HG02943 (cell line): ENCODE results near the gene SCARF2.
"Not testable (repeated sequence)": the region's sequence is repeated elsewhere in the genome, so short reads cannot be mapped to it uniquely, and the experiment has no call there.

Experiments used
- ATAC-seq: cut with Tn5 transposase; IDR thresholded peaks from one replicate; pipeline ENCODE4 v1.9.1; 2021; ENCODE audit warnings: mild to moderate bottlenecking, low read depth, moderate library complexity; ENCODE audit not compliant: unreplicated experiment

Gene SCARF2

DNA sequence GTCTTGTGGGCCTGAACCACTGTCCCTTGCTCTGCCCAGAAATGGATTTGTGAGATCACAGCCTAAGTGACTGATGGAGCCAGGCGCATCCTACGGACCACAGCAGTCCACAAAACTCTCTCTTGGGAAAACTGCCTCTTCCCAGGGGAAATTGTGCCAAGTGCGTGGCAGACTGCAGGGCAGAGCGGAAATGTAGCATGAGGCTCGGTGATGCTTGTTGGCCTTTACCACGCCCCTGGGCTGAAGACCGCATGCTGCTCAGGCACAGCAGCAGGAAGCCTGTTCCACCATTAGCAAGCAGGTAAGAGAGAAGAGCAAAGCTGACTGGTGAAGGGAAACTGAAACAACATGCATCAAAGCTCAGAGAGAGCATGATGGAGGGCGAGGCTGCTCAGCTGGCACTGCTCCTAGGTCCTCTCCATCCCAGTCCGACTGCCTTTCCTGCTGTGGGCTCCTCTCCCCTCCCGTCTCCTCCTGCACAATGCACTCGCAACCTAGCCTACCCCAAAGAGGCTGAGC lies 26.5 kb upstream of the SCARF2 start:
- ATAC-seq, result no peak

DNA sequence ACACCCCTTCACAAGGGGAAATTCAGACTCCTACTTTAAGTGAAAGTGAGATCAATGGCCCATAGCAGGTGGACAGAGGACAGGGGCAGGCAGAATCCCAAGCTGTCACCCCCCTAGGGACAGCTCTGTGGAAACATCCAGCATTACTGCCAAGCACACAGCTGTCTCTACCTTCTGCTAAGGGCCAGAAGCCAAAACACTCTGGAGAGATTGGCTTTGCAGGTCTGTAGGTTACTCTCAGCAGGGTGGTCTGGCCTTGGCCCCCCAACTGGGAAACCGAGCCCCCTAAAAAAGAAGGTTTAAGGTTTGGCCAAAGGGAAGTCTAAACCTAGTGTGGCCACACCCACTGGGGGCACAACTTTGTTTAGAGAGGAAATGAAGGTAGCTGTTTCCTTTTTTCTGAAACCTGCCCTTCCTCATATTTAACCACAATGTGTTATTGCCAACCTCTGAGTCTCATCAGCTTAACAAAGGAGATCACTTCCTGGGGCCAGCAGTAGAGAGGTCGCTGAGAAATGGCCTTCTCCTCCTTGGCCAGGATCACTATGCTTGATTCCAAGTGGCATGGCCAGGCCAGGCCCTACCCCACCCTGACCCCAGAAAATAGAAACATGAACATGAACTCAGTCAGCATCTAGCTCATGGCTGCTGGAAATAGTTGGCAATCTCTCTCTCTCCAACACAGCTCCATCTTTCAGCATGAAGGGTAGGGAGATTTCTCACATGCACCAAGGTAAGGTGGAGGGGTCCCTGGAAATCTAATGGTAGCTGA lies 25.9 kb upstream of the SCARF2 start:
- no peak for ATAC-seq

DNA sequence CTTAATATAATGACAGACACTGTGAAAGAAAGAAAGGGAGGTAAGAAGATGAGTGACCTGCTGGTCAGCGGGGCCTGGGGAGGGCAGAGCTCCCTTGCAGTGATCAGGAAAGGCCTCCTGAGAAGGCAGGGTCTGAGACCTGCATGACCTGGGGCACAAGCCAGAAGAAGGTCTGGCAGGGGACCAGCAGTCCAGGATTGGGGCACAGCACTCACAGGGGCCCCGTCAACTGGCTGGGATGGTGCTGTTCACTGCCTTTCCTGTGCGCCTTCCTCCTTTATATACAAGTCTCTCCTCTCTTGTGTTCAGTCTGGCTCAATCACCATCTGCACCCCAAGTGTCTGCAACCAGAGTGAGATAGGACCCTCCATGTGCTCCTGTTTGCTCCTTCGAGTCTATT lies 22.2 kb upstream of the SCARF2 start:
- ATAC-seq, result no peak

DNA sequence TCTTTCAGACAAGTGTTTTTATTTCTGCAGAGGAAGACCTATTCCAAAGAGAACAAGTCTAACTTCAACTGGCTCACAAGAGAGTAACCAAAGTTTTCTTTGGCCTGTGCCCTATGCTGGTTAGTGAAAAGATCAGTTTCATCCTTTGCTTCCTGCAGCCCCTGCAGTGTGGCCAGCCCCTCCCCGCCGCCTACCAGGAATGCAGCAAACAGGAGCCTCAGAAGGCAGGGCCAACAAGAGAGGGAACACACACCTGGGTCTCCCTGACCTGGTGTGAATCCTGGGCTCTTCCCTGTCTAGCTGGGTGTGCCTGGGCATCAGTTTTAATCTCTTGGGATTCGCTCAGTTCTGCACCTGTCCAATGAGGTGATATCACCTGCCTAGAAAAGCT lies 21.5 kb upstream of the SCARF2 start:
- no peak for ATAC-seq

DNA sequence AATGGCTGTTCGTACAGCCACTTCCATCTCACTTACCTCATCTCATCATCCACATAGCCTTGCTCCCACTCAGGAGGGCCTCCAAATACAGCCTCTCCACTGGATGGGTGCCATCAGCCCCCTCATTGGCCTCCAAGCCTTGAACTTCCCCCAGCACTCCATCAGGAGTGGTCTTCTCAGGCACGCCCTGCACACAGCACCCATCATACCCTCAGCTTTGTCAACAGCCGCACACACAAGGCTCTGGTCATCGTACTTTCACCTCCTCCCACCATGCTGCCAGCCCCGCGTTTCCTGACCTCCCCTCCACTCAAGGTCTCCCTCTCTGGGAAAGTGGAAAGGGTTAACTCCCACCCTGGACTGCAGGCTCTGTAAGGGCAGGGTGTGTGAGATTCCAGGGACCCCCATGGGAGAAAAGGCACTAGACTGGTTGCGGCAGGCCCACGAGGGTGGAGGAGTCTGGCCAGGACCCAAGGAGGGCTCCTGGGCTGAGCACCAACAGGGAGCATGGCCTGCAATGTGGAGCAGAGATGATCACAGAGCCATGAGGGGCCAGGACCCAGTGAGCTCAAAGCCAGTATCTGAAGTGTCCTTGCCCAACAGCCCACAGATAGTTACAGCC lies 21.0 kb upstream of the SCARF2 start:
- no peak for ATAC-seq

DNA sequence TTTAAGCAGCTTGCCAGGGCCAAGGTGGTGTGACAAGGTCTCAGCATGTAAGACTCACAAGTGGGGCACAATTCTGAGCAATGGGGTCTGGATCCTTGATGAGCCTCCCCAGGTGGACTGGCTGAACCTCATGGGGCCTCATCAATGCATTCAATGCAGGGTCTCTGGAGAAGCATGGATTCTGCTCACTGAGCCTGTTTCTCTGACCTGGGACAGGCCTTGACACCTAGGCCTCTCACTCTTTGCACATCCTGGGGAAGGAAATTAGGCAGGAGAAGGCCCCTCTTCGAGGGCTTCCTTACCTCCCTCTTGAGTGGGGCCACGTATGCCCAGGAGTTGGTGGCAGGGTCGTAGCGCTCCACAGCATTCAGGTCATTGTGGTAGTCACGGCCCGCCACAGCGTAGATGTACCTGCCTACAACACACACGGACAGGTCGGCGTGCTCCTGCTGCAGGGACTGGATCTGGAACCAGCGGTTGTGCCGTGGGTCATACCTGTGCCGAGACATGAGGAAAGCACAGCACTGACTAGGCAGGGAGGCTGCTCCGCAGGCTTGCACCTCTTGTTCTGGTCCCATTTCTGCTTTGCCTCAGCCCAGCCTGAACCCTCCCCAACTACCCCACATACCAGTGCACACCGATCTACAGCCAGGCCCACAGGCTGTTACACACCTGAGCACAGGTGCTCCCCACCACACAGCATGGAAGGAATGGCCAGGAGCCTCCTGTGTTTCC lies 20.0 kb upstream of the SCARF2 start:
- ATAC-seq, result no peak

DNA sequence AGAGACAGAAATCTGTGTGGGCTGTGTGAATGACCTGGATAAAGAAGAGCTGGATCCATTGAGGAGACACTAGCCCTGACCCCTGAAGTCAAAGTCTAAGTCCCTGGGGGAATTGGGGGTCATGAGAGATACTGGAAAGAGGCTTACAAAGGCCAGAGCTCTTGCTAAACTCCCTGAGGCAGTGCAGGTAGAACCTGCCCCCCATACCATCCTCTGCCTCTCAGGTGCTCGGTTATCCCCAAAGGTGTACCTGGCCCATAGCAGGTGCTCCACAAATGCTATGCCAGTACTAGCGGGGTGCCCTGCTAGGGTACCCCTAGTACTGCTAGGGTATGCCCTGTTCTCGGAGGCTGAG lies 19.1 kb upstream of the SCARF2 start:
- ATAC-seq, result no peak

DNA sequence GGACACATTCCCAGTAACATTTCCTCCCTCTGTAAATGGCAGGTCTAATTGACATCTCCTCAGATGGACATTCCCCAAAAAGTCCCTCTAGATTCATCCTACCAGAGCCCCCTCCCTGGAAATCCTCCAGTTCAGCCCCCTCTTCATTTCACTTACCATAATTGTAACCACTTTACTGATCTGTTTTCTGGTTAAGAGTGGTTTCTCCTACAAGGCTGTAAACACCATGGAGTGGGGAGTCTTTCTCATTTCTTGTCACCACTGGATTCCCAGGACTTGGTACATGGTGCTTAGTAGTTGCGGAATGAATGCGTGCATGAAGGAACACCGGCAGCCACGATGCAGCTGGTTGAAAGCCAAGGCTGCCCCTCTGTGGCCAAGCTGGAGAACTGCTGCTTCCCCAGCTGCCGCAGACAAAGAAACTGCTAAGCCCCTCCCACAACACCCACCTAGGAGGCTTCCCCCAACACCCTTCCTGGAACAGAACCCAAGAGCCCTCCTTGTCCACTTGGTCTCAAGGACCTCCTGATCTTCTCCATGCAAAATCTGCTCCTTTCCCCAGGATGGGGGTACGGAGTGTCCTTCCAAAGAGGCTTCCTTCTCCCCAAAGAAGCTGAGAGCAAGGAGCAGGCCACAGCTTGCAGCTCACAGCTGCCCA lies 18.6 kb upstream of the SCARF2 start:
- ATAC-seq, result no peak

DNA sequence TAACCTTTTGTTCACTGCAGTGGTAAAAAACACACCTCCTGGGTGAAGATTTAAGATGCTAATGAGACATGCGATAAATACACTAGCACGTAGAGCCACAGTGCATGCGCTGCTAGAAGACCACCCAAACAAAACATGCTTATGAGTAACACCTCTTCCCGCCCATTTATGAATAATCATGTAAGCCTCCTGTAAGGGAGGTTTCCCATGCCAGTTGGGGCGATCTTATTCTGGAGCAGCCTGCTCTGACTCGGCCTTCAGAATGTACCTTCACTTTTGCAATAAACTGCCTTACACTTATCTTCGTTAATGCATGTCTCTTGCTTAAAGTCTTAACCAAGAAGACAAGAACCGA lies 18.1 kb upstream of the SCARF2 start:
- no peak for ATAC-seq

DNA sequence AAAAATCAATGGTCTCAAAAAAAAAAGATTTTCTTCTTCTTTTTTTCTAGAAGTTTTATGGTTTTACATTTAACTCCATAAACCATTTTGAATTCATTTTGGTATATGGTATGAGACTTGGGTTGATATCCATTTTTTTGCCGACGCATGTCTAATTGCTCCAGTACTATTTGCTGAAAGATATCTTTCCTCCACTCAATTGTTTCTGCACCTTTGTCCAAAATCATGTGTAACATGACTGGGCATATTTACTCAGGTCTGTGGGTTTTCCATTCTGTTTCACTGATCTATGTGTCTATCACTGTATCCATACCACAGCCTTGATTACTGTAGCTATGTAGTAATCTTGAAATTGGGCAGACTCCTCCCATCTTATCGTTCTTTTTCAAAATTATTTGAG lies 15.6 kb upstream of the SCARF2 start:
- ATAC-seq, result no peak

DNA sequence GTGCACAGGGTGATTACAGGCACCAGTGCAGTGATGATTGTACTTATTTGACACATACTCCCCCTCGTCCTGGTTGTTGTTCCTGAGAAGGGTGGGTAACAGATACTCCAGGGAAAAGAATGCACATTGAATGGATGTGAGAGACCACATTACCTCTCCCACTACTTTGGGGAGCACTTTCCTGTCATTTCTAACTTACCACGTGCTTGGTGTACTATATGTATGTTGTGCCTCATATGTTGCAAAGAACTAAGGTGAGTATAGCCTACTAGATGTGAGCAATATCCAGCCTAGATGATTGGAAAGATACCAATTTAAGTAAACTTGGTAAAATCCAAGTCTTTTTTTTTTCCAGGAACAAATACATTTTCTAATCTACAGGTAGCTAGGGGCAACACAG lies 14.3 kb upstream of the SCARF2 start:
- ATAC-seq, result no peak

DNA sequence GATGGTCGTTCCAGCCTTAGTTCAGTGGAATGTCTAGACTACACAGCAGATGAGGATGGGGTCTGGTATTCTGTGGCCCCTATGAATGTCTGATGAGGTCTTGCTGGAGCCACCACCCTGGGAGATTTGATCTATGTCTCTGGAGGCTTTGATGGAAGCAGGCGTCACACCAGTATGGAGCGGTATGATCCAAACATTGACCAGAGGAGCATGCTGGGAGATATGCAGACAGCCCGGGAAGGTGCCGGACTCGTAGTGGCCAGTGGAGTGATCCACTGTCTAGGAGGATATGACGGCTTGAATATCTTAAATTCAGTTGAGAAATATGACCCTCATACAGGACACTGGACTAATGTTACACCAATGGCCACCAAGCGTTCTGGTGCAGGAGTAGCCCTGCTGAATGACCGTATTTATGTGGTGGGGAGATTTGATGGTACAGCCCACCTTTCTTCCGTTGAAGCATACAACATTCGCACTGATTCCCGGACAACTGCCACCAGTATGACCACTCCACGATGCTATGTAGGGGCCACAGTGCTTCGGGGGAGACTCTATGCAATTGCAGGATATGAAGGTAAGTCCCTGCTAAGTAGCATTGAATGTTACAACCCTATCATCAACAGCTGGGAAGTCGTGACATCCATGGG lies 13.6 kb upstream of the SCARF2 start:
- not testable (repeated sequence) for ATAC-seq

DNA sequence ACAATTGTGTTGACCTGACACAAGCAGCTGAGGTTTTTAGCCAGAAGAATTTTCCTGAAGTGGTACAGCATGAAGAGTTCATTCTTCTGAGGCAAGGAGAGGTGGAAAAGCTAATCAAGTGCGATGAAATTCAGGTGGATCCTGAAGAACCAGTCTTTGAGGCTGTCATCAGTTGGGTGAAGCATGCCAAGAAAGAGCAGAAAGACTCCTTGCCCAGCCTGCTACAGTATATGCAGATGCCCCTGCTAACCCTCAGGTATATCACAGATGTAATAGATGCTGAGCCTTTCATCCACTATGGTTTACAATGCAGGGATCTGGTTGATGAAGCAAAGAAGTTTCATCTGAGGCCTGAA lies 12.9 kb upstream of the SCARF2 start:
- ATAC-seq, result no peak

DNA sequence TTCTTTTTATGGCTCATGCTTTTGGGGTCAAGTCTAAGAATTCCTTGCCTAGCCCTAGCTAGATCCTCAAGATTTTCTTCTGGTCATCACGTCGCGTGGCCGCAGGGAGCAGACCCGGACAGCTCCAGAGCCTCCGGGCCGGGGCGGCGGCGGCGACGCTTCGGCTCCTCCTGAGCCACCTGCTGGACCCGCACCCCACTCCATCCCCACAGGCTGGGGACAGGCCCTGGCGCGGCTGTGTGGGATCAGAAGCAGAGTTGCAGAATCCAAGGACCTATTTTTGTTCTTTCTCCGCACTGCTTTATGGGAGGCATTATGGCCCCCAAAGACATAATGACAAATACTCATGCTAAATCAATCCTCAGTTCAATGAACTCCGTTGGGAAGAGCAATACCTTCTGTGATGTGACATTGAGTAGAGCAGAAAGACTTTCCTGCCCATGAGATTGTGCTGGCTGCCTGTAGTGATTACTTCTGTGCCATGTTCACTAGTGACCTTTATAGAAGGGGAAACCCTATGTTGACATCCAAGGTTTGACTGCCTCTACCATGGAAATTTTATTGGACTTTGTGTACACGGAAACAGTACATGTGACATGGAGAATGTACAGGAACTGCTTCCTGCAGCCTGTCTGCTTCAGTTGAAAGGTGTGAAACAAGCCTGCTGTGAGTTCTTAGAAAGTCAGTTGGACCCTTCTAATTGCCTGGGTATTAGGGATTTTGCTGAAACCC lies 12.4 kb upstream of the SCARF2 start:
- ATAC-seq, result no peak

DNA sequence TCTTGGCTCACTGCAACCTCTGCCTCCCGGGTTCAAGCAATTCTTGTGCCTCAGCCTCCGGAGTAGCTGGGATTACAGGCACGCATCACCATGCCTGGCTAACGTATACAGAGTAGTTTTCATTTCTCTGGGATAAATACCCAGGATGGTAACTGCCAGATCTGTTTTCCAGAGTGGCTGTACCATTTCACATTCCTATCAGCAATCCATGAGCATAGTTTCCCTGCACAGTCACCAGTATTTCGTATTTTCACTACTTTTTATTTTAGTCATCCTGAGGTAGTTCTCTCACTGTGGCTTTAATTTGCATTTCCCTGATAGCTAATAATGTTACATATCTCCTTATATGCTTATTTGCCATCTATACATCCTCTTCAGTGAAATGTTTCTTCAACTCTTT lies 11.0 kb upstream of the SCARF2 start:
- no peak for ATAC-seq

DNA sequence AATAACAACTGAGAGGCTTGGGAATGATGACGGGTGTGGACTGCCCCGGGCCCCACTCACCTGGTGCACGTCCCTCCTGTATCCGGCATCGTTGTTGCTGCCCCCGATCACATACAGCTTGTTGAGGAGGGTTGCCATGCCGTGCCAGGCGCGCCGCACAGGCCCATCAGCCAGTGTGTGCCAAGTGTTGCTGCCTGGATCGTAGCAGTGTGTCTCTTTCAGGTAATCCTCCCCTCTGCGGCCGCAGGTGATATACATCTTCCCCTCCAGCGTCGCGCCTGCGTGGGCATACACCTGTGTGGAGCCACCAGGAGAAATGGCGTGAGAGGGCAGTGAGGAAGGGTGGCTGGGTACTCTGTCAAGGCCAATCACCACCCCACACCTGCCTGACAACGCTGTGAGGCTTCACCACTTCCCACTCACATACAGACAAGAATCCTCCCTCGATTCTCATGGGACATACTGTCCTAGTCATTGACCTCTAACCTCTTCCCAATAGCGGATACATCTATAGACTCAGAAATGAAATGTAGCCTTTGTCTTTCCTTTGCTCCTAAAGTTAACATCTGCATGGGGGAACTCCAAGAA lies 8.9 kb upstream of the SCARF2 start:
- ATAC-seq, result no peak

DNA sequence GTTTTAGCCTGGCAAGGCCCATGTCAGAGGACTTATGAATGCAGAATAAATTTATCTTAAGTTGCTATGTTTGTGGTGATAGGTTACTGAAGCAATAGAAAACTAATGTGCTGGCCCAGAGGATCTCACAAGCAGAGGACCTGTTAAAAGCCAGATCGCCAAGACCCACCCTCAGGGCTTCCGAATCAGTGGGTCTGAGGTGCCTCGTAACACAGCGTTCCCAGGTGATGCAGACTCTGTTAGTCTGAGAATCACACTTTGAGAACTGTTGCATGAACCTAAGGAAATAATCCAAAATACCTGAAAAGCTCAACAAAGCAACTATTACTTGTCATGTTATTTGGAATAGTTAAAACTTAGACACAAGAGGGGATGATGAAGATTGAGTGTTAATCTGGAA lies 6.7 kb upstream of the SCARF2 start:
- no peak for ATAC-seq

DNA sequence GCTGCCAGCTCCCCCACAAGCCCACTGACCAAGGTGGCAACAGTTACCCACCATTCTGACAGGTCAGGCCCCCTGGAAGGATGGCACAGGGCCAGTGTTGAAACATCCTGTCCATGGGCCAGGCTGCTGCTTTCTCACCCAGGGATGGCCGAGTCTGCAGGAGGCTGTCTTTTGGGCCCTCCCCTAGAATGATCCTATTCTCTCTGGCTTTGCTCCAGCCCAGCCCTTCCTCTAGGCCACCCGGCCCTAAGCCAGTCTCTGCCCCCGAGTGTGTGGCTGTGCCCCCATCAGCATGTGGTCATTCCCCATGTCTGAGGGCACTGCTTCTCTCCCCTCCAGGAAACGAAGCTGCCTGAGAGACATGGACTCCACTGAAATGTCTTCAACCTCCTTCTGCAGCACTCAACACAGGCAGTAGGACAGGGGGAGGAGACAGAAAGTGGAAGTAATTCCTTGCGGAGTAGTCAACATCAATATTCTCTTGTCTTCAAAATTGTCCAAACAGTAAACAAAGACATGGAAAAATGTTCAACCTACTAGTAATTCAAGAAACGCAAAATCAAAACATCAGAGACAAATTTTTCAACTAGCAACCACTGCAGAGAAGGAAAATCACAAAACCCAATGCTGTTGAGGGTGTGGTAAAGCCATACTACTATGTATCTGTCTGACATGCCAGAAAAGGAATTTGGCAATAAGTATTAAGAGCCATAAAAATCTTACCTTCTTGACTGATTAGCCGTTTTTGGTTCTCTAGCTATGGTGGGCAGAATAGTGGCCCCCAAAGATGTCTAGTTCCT lies 5.1 kb upstream of the SCARF2 start:
- no peak for ATAC-seq
